ENCODE measurements around the gene UBA6.

DNA sequence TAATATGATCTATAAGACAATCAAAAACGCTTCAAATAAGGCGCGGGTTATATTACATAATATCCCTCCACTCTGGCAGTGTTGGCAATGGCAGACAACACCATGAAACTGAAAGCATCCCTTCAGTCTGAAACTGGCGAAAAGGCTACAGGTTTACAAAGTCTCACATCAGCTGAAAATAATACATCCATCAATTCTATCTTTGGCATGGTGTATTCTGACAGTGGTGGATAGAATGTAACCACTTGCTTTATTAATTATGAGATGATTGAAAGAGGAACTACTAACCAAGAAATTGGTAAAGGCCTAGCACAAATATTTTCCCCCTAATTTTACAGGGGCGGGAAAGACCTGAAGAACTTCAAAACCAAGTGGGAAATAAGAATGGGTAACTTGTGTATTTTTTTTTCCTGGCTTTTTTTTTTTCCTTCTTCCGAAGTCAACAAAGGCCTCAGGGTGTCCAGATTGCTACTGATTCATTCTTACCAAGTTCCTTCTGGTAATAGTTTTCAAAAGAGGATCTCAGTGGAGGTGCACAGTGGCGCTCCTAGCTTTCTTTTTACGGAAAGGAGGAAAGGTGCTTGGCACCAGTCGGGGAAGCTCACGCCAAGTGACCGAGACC lies 728 bp downstream of the UBA6 start:
- TF ChIP-seq, protein P1, sequence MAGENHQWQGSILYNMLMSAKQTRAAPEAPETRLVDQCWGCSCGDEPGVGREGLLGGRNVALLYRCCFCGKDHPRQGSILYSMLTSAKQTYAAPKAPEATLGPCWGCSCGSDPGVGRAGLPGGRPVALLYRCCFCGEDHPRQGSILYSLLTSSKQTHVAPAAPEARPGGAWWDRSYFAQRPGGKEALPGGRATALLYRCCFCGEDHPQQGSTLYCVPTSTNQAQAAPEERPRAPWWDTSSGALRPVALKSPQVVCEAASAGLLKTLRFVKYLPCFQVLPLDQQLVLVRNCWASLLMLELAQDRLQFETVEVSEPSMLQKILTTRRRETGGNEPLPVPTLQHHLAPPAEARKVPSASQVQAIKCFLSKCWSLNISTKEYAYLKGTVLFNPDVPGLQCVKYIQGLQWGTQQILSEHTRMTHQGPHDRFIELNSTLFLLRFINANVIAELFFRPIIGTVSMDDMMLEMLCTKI (IDR thresholded peaks at IDR 0.05; ENCODE audit: partially characterized antibody): no peak
- no peak for TF ChIP-seq PHF20 (IDR thresholded peaks at IDR 0.05; ENCODE audit: partially characterized antibody)
- TF ChIP-seq, protein P2, sequence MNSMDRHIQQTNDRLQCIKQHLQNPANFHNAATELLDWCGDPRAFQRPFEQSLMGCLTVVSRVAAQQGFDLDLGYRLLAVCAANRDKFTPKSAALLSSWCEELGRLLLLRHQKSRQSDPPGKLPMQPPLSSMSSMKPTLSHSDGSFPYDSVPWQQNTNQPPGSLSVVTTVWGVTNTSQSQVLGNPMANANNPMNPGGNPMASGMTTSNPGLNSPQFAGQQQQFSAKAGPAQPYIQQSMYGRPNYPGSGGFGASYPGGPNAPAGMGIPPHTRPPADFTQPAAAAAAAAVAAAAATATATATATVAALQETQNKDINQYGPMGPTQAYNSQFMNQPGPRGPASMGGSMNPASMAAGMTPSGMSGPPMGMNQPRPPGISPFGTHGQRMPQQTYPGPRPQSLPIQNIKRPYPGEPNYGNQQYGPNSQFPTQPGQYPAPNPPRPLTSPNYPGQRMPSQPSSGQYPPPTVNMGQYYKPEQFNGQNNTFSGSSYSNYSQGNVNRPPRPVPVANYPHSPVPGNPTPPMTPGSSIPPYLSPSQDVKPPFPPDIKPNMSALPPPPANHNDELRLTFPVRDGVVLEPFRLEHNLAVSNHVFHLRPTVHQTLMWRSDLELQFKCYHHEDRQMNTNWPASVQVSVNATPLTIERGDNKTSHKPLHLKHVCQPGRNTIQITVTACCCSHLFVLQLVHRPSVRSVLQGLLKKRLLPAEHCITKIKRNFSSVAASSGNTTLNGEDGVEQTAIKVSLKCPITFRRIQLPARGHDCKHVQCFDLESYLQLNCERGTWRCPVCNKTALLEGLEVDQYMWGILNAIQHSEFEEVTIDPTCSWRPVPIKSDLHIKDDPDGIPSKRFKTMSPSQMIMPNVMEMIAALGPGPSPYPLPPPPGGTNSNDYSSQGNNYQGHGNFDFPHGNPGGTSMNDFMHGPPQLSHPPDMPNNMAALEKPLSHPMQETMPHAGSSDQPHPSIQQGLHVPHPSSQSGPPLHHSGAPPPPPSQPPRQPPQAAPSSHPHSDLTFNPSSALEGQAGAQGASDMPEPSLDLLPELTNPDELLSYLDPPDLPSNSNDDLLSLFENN (IDR thresholded peaks at IDR 0.05; ENCODE audit: low read depth in 2 of 2, low read length in 2 of 2): no peak
- TF ChIP-seq, protein P3, sequence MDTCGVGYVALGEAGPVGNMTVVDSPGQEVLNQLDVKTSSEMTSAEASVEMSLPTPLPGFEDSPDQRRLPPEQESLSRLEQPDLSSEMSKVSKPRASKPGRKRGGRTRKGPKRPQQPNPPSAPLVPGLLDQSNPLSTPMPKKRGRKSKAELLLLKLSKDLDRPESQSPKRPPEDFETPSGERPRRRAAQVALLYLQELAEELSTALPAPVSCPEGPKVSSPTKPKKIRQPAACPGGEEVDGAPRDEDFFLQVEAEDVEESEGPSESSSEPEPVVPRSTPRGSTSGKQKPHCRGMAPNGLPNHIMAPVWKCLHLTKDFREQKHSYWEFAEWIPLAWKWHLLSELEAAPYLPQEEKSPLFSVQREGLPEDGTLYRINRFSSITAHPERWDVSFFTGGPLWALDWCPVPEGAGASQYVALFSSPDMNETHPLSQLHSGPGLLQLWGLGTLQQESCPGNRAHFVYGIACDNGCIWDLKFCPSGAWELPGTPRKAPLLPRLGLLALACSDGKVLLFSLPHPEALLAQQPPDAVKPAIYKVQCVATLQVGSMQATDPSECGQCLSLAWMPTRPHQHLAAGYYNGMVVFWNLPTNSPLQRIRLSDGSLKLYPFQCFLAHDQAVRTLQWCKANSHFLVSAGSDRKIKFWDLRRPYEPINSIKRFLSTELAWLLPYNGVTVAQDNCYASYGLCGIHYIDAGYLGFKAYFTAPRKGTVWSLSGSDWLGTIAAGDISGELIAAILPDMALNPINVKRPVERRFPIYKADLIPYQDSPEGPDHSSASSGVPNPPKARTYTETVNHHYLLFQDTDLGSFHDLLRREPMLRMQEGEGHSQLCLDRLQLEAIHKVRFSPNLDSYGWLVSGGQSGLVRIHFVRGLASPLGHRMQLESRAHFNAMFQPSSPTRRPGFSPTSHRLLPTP (IDR thresholded peaks at IDR 0.05; ENCODE audit: borderline replicate concordance, extremely low read depth, insufficient read length): no peak
- no peak for TF ChIP-seq HDAC1 (IDR thresholded peaks at IDR 0.05)
- TF ChIP-seq, protein P4, sequence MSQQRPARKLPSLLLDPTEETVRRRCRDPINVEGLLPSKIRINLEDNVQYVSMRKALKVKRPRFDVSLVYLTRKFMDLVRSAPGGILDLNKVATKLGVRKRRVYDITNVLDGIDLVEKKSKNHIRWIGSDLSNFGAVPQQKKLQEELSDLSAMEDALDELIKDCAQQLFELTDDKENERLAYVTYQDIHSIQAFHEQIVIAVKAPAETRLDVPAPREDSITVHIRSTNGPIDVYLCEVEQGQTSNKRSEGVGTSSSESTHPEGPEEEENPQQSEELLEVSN (IDR thresholded peaks at IDR 0.05; ENCODE audit: borderline replicate concordance in 1 of 2, extremely low read depth in 1 of 2, insufficient read depth in 1 of 2, insufficient read length in 1 of 2, low read depth in 1 of 2, low read length in 1 of 2, poor library complexity in 1 of 2, severe bottlenecking in 1 of 2): no peak
- TF ChIP-seq BRCA1 (IDR thresholded peaks at IDR 0.05): no peak
- TF ChIP-seq BRCA1 (CRISPR knock-in tag; IDR thresholded peaks at IDR 0.05): no peak
- no peak for TF ChIP-seq POLR2A (conservative IDR thresholded peaks at IDR 0.05)
- no peak for TF ChIP-seq EZH2 (IDR thresholded peaks at IDR 0.05; ENCODE audit: borderline replicate concordance, low read depth, low read length)
- no peak for TF ChIP-seq ZNF121 (CRISPR knock-in tag; conservative IDR thresholded peaks at IDR 0.05)

Measured in K562 (cell line).